Psoas muscle (tissue), 8 donors: ENCODE results near the gene ITM2C. TPM values are rescaled to one million over a fixed set of nuclear protein-coding genes. Genes with fewer than 3 reads are reported as not detected.
A peak's percentile ranks its signal among the peaks of the same experiment; 100 is the strongest.

Source experiments
- ATAC-seq, 4 donors: fragments of 200-7000 bp; cut with Tn5 transposase; one replicate each; pipeline ENCODE4 v1.9.1; 2020; ENCODE audit warnings: moderate library complexity in 3 of 4, mild to moderate bottlenecking in 2 of 4
- DNase-seq, 2 donors: peaks; one replicate each; pipeline ENCODE4 v3.0.0-alpha.2; 2020
- H3K27ac ChIP-seq: fragments of 200-600 bp; one replicate; pipeline ENCODE4 v1.8.0; 2022
- H3K27me3 ChIP-seq, 3 donors: fragments of 200-600 bp in 1 of 3; one replicate each; pipeline versions ENCODE4 v1.6.1 to v1.8.0; 2013 to 2022; ENCODE audit warnings: low read length in 2 of 3, mild to moderate bottlenecking in 2 of 3, moderate library complexity in 1 of 3; ENCODE audit not compliant: insufficient read depth in 3 of 3
- H3K36me3 ChIP-seq, 2 donors: fragments of 200-600 bp in 1 of 2; one replicate each; pipeline versions ENCODE4 v1.6.1 to v1.8.0; 2013 to 2022; ENCODE audit warnings: low read depth in 1 of 2, mild to moderate bottlenecking in 1 of 2, moderate library complexity in 1 of 2; ENCODE audit not compliant: insufficient read depth in 1 of 2
- H3K4me1 ChIP-seq: fragments of 200-600 bp; one replicate; pipeline ENCODE4 v1.8.0; 2022
- H3K4me3 ChIP-seq: fragments of 200-600 bp; one replicate; pipeline ENCODE4 v1.8.0; 2022; ENCODE audit warnings: mild to moderate bottlenecking
- H3K9me3 ChIP-seq: fragments of 200-600 bp; one replicate; pipeline ENCODE4 v1.8.0; 2022
- CTCF ChIP-seq: fragments of 200-600 bp; IDR thresholded peaks from one replicate; pipeline ENCODE4 v1.8.0; 2022; ENCODE audit warnings: antibody characterized with exemption
- WGBS, 3 donors: extraction: QIAGEN DNeasy Blood & Tissue Kit; methylation state at CpG; one replicate each; pipeline versions ENCODE4 v1.1.6 to v1.1.7; 2013; 5-methylcytosine and 5-hydroxymethylcytosine counted together
- intact Hi-C, 2 donors: fragments of 100-400 bp; cut with DNase I; formaldehyde crosslinking; loops; one replicate each; pipeline versions ENCODE4 v1.11.0 to v1.14.2; 2022
- long read RNA-seq, 2 donors: library from polyadenylated mRNA; unstranded; transcript quantifications; one replicate each; pipeline ENCODE4 v2.0.0, GENCODE V29; 2021
- polyA plus RNA-seq, 3 donors: library from polyadenylated mRNA; stranded (reverse); fragments of 200-250 nt; gene quantifications; one replicate each; pipeline ENCODE4 v1.2.3, GENCODE V29; 2013
- total RNA-seq, 4 donors: library from RNA; stranded (reverse); fragmentation: NEBNext Ultra II Directional in 2 of 4; extraction: Animal tissue kit (Norgen Biotek cat#: 25700) in 2 of 4; gene quantifications; one replicate each; pipeline versions ENCODE4 v1.2.1 to v1.2.4, GENCODE V29; 2021 to 2023
- donor health status: healthy with polysubstance abuse.
- donor health status: DM: no; HTN: no; CAD: no; lungs with moderate emphysema.
- donor health status: Bipolar disorder and iron deficiency.
- donor health status: healthy.
- donor health status: DM: yes; HTN: yes; CAD: no.
- donor health status: DM: no; HTN: no; CAD: no.
- donor health status: DM: no; HTN: no; CAD: no.
- donor health status: DM: yes; HTN: yes; CAD: no.

Gene ITM2C
- total RNA-seq = 10 to 100 TPM in 2 of 4 donors, 1 to 10 TPM in 2; 9.0 to 20.3 (median 10.6) TPM
- 10 to 100 TPM in 2 of 3 donors, 1 to 10 TPM in 1; 9.1 to 12.6 (median 11.5) TPM for polyA plus RNA-seq
- long read RNA-seq, donor 1, transcript ITM2C-202 (6 exons, 2,078 nt) = major isoform, 15 of 20 reads
- long read RNA-seq, donor 1, partial matches to known transcripts = 3 of 20 reads
- long read RNA-seq, donor 1, other reads (novel, unspliced or antisense) = 0 of 20 reads
- long read RNA-seq, donor 2, transcript ITM2C-202 (6 exons, 2,078 nt) = major isoform, 22 of 39 reads
- long read RNA-seq, donor 2, partial matches to known transcripts = 12 of 39 reads
- long read RNA-seq, donor 2, other reads (novel, unspliced or antisense) = 2 of 39 reads

- Histone ChIP-seq H3K4me1 (no peaks in the 10 kb centered on the region), H3K27ac (no peak within 1 kb of the TSS)
- 0 to 1% (median 0%) methylated on average over 40 to 76 of the region's 76 CpGs for WGBS, 3 donors
Measured at GRCh38 chr2:230864605-230865306, at the start of gene ITM2C. Gene ITM2C (plus strand): TSS chr2:230864942. CDS start chr2:230865026, 84 bp downstream.

GRCh38 chr2:230815088-230815487 is 49.7 kb upstream of the ITM2C start:
- peaks cover 11 to 80% of the 10 kb centered on the region in 2 donors for H3K36me3 ChIP-seq
- WGBS, 3 donors = 58 to 63% (median 60%) methylated on average over 3 of the region's 3 CpGs
- H3K27ac ChIP-seq = no peak overlapping the region
- peaks cover 19% of the 10 kb centered on the region for H3K4me1 ChIP-seq
- no peak overlapping the region for H3K4me3 ChIP-seq
- ATAC-seq = no peak
- no peak for DNase-seq
- H3K9me3 ChIP-seq = no peaks in the 10 kb centered on the region
- H3K27me3 ChIP-seq = no peaks in the 10 kb centered on the region
- intact Hi-C loops = no loop called here
- TF ChIP-seq CTCF = no peak

More at GRCh38 chr2:230864605-230865306, at the start of gene ITM2C:
- intact Hi-C loops = no loop called here
- peak; percentile 31 for TF ChIP-seq CTCF
- DNase-seq (peak; percentile 64 to 76), ATAC-seq (peak; percentile 63 to 91 (median 86))
- Histone ChIP-seq H3K27me3 (peaks cover 0 to 35% (median 11%) of the 10 kb centered on the region in 3 donors), H3K4me3 (peak within 1 kb of the TSS; percentile 61), H3K9me3 (no peaks in the 10 kb centered on the region), H3K36me3 (no peaks in the 10 kb centered on the region)

- no peak for TF ChIP-seq CTCF
- no peak overlapping the region for H3K27ac ChIP-seq
- no peaks in the 10 kb centered on the region for H3K27me3 ChIP-seq
- no peak overlapping the region for H3K4me3 ChIP-seq
- intact Hi-C loops = no loop called here
- peak; percentile 37 to 57 (median 50) for ATAC-seq
- H3K36me3 ChIP-seq = peaks cover 8 to 69% of the 10 kb centered on the region in 2 donors
- 40 to 54% (median 46%) methylated on average over 7 of the region's 7 CpGs for WGBS, 3 donors
- DNase-seq = peak in 1 of 2 donors; percentile 59
- H3K9me3 ChIP-seq = no peaks in the 10 kb centered on the region
- H3K4me1 ChIP-seq = peaks cover 7% of the 10 kb centered on the region
Measured at GRCh38 chr2:230816735-230817134, 48.0 kb upstream of the ITM2C start.

GRCh38 chr2:230819433-230819832 is 45.3 kb upstream of the ITM2C start:
- intact Hi-C loops = no loop called here
- H3K27ac ChIP-seq = no peak overlapping the region
- no peaks in the 10 kb centered on the region for H3K27me3 ChIP-seq
- peaks cover 8 to 51% of the 10 kb centered on the region in 2 donors for H3K36me3 ChIP-seq
- no peaks in the 10 kb centered on the region for H3K4me1 ChIP-seq
- WGBS, 3 donors = 95 to 100% (median 97%) methylated on average over 1 of the region's 1 CpG
- H3K4me3 ChIP-seq = no peak overlapping the region
- H3K9me3 ChIP-seq = no peaks in the 10 kb centered on the region
- no peak for TF ChIP-seq CTCF
- no peak for DNase-seq
- no peak for ATAC-seq
